K562 (cell line): Measurements from ENCODE around the gene SPATA16. TPM values are rescaled to one million over a fixed set of nuclear protein-coding genes. Genes with fewer than 3 reads are reported as not detected.

Source experiments
- ATAC-seq: fragments of 200-7000 bp; cut with Tn5 transposase; 3 replicates; pipeline ENCODE4 v1.9.1; 2020; ENCODE audit warnings: moderate library complexity
- BruUV-seq: library from RNA; stranded (reverse); fragments of 400-500 nt; replicated peaks from 2 replicates; lab custom pipeline; 2021; lab: Mats Ljungman, UMichigan
- CTCF ChIA-PET: fragments of 300-600 bp; formaldehyde crosslinking; extraction: SDS; loops from one replicate; lab custom pipeline; 2021; ENCODE audit warnings: low intra/inter-chr PET ratio; lab: Yijun Ruan, JAX
- POLR2A ChIA-PET: fragments of 300-600, 350-650 bp; sonication (Branson Sonifier 250); formaldehyde crosslinking; extraction: SDS; loops from one replicate; lab custom pipeline; 2021; ENCODE audit warnings: antibody characterized with exemption, inconsistent platforms; lab: Yijun Ruan, JAX
- DNase-seq, 4 experiments: peaks; one replicate each; pipeline versions ENCODE4 v3.0.0 to v3.0.0-alpha.2; 2011 to 2018; ENCODE audit warnings: low spot score in 3 of 4, mixed read lengths in 3 of 4; ENCODE audit errors: extremely low read depth in 1 of 4
- FAIRE-seq: peaks from 2 replicates; lab custom pipeline; 2011; peaks lifted over from hg19 to GRCh38; lab: Jason Lieb, UNC
- H2AFZ ChIP-seq: 2 replicates; pipeline ENCODE4 v1.6.0; 2011; ENCODE audit warnings: low read depth, low read length, control low read depth, inconsistent platforms
- H3K27ac ChIP-seq: fragments of 200-600 bp; 3 replicates; pipeline ENCODE4 v1.8.0; 2011; ENCODE audit warnings: low read depth, mild to moderate bottlenecking, control low read depth, inconsistent platforms, low read length, moderate library complexity, mixed read lengths; ENCODE audit errors: extremely low read depth
- H3K27me3 ChIP-seq, 2 experiments: fragments of 300-600 bp in 1 of 2; 2 replicates in 1 of 2; 3 replicates in 1 of 2; pipeline versions ENCODE4 v1.6.0 to v1.8.0; 2011; ENCODE audit warnings: inconsistent platforms in 2 of 2, low read length in 2 of 2, mild to moderate bottlenecking in 1 of 2, mixed read lengths in 1 of 2, moderate library complexity in 1 of 2; ENCODE audit not compliant: control insufficient read depth in 2 of 2, insufficient read depth in 2 of 2
- H3K36me3 ChIP-seq: fragments of 300-600 bp; 3 replicates; pipeline ENCODE4 v1.8.0; 2011; ENCODE audit warnings: mild to moderate bottlenecking, low read length, inconsistent platforms; ENCODE audit not compliant: control insufficient read depth, insufficient read depth
- H3K4me1 ChIP-seq, 2 experiments: fragments of 200-600 bp in 1 of 2; replicated peaks in 1 of 2; 2 replicates in 1 of 2; 3 replicates in 1 of 2; pipeline versions ENCODE4 v1.5.1 to v1.8.0; 2011; ENCODE audit warnings: inconsistent platforms in 2 of 2, low read length in 2 of 2, mild to moderate bottlenecking in 1 of 2, mixed read lengths in 1 of 2, moderate library complexity in 1 of 2; ENCODE audit not compliant: control insufficient read depth in 2 of 2, insufficient read depth in 2 of 2
- H3K4me2 ChIP-seq: 2 replicates; pipeline ENCODE4 v1.6.1; 2011; ENCODE audit warnings: low read length, control low read depth, inconsistent platforms, mixed read lengths; ENCODE audit not compliant: insufficient read depth
- H3K4me3 ChIP-seq: fragments of 200-600 bp; sonication (generic), shearing (Covaris generic); 2 replicates; pipeline ENCODE4 v1.5.1; 2016; ENCODE audit warnings: control low read depth, inconsistent platforms
- H3K79me2 ChIP-seq: fragments of 200-600 bp; 3 replicates; pipeline ENCODE4 v1.8.0; 2011; ENCODE audit warnings: low read length, inconsistent platforms; ENCODE audit not compliant: control insufficient read depth, insufficient read depth
- H3K9ac ChIP-seq, 2 experiments: 2 replicates each; pipeline versions ENCODE4 v1.6.0 to v1.6.1; 2011; ENCODE audit warnings: low read depth in 2 of 2, low read length in 2 of 2, control low read depth in 1 of 2, inconsistent platforms in 1 of 2, mild to moderate bottlenecking in 1 of 2, mixed read lengths in 1 of 2; ENCODE audit not compliant: insufficient read depth in 1 of 2
- H3K9me1 ChIP-seq: one replicate; pipeline ENCODE4 v1.6.0; 2011; ENCODE audit warnings: inconsistent platforms, mild to moderate bottlenecking, low read length, moderate library complexity; ENCODE audit not compliant: control insufficient read depth, insufficient read depth
- H3K9me3 ChIP-seq: replicated peaks from 2 replicates; pipeline ENCODE4 v1.5.1; 2011; ENCODE audit warnings: low read depth, low read length, inconsistent platforms; ENCODE audit not compliant: control insufficient read depth, insufficient read depth
- H4K20me1 ChIP-seq: replicated peaks from 2 replicates; pipeline ENCODE4 v1.6.1; 2011; ENCODE audit warnings: low read length, inconsistent platforms, mixed read lengths; ENCODE audit not compliant: control insufficient read depth, insufficient read depth
- ETV6 ChIP-seq, 3 experiments: fragments of 150-350 bp in 1 of 3; sonication (generic) in 1 of 3; formaldehyde crosslinking in 1 of 3; IDR thresholded peaks; 2 replicates each; pipeline versions ENCODE4 v1.6.1 to v1.8.0; 2014 to 2022; ENCODE audit warnings: borderline replicate concordance in 2 of 3, low read depth in 2 of 3, antibody characterized with exemption in 1 of 3, low read length in 1 of 3, mild to moderate bottlenecking in 1 of 3, missing genetic modification reagents in 1 of 3
- IRF2 ChIP-seq: sonication (generic); formaldehyde crosslinking; IDR thresholded peaks from 2 replicates; pipeline ENCODE4 v1.8.1; 2022; ENCODE audit warnings: mild to moderate bottlenecking, missing genetic modification reagents
- NCOA4 ChIP-seq: fragments of 450-650 bp; IDR thresholded peaks from 2 replicates; pipeline ENCODE4 v1.6.1; 2018; ENCODE audit warnings: mild to moderate bottlenecking; ENCODE audit not compliant: partially characterized antibody
- POLR2A ChIP-seq: fragments of 450-650 bp; conservative IDR thresholded peaks from 2 replicates; pipeline ENCODE4 v1.6.1; 2016
- U2AF1 ChIP-seq: fragments of 200-400 bp; formaldehyde crosslinking; optimal IDR thresholded peaks from 2 replicates; pipeline ENCODE3; 2017; ENCODE audit warnings: mild to moderate bottlenecking, low read depth, low read length, moderate library complexity
- ZNF316 ChIP-seq: fragments of 450-650 bp; IDR thresholded peaks from 2 replicates; pipeline ENCODE4 v1.6.1; 2016
- ZNF79 ChIP-seq: fragments of 250-450 bp; sonication (Bioruptor Pico); IDR thresholded peaks from 2 replicates; pipeline ENCODE4 v1.4.0; 2020; ENCODE audit warnings: low read depth, mild to moderate bottlenecking, moderate library complexity
- WGBS: fragments of 100-300 bp; shearing (Covaris generic); methylation state at CpG from one replicate; pipeline ENCODE4 v1.1.6; 2016; ENCODE audit warnings: low coverage, mixed read lengths; ENCODE audit not compliant: insufficient coverage; ENCODE audit errors: missing lambda C conversion rate; 5-methylcytosine and 5-hydroxymethylcytosine counted together
- in situ Hi-C: fragments of 300-500 bp; cut with MboI; formaldehyde crosslinking; loops from 4 replicates; pipeline ENCODE4 v1.15.0; 2018; ENCODE audit warnings: inconsistent platforms, mixed read lengths
- intact Hi-C: fragments of 100-400 bp; cut with micrococcal nuclease; formaldehyde crosslinking; loops from 2 replicates; pipeline ENCODE4 v1.14.2; 2022
- polyA plus RNA-seq, 8 experiments: library from polyadenylated mRNA; depleted of rRNA in 4 of 8; stranded (reverse) in 5 of 8; unstranded in 3 of 8; fragments of >200 nt; fragmentation: Nextera tagmentation in 2 of 8; fragmentation: Illumina TruSeq in 1 of 8; extraction: Ambion mirVana in 2 of 8; extraction: Trizol in 1 of 8; gene quantifications; 2 replicates each; pipeline versions ENCODE4 v1.2.1 to v1.2.3, GENCODE V29; 2011 to 2014; ENCODE audit warnings: inconsistent platforms in 1 of 8, missing spikeins in 1 of 8
- total RNA-seq, 7 experiments: library from RNA; depleted of rRNA in 6 of 7; stranded (reverse); fragments of >200 nt in 6 of 7; fragmentation: Illumina TruSeq in 2 of 7; extraction: Trizol in 2 of 7; gene quantifications; 2 replicates each; pipeline versions ENCODE4 v1.2.1 to v1.2.3, GENCODE V29; 2011 to 2021; ENCODE audit warnings: low replicate concordance in 1 of 7
- TF ChIP-seq, protein P1 (sequence below), 3 experiments: fragments of 200-800 bp in 1 of 3; fragments of 250-450 bp in 1 of 3; fragments of 450-650 bp in 1 of 3; sonication (Bioruptor Pico) in 1 of 3; sonication (Bioruptor generic) in 1 of 3; formaldehyde crosslinking in 1 of 3; IDR thresholded peaks; 2 replicates each; pipeline versions ENCODE4 v1.6.1 to v1.8.0; 2016 to 2022; ENCODE audit warnings: mild to moderate bottlenecking in 2 of 3, missing genetic modification characterization in 2 of 3, missing compliant biosample characterization in 1 of 3, moderate library complexity in 1 of 3
- TF ChIP-seq, protein P2 (sequence below): sonication (generic); formaldehyde crosslinking; IDR thresholded peaks from 2 replicates; pipeline ENCODE4 v1.8.1; 2022; ENCODE audit warnings: missing genetic modification reagents
- TF ChIP-seq, protein P3 (sequence below): fragments of 250-450 bp; sonication (Bioruptor Pico); IDR thresholded peaks from 2 replicates; pipeline ENCODE4 v1.5.0; 2022; ENCODE audit warnings: mild to moderate bottlenecking
- TF ChIP-seq, protein P4 (sequence below): fragments of 250-450 bp; sonication (Bioruptor Pico); IDR thresholded peaks from 2 replicates; pipeline ENCODE4 v1.8.0; 2022; ENCODE audit warnings: inconsistent platforms

SPATA16 gene
- total and polyA plus RNA-seq, 9 of the 15 experiments (the other 6 are each of a cell fraction or from before 2014, with no cell fraction given), result not detected

DNA sequence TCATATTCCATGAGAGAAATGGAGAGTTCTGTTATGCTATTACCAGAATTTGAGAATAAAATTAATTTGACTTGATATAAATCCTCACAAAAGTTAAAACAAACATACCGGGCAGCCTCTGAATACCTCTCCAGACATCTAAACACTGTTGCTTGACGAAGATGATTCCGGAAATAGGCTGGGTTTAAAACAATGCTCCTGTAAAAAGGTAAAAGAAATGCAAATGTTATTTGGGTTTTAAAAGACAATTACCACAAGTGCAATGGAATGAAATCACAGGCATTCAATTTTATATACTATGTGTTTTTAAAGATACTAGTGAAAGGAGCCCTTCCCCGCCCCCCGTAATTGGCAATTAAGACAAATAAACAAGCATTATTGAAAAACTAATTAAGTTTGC is 121.7 kb downstream of the SPATA16 start (continued):
- TF ChIP-seq, protein P1, sequence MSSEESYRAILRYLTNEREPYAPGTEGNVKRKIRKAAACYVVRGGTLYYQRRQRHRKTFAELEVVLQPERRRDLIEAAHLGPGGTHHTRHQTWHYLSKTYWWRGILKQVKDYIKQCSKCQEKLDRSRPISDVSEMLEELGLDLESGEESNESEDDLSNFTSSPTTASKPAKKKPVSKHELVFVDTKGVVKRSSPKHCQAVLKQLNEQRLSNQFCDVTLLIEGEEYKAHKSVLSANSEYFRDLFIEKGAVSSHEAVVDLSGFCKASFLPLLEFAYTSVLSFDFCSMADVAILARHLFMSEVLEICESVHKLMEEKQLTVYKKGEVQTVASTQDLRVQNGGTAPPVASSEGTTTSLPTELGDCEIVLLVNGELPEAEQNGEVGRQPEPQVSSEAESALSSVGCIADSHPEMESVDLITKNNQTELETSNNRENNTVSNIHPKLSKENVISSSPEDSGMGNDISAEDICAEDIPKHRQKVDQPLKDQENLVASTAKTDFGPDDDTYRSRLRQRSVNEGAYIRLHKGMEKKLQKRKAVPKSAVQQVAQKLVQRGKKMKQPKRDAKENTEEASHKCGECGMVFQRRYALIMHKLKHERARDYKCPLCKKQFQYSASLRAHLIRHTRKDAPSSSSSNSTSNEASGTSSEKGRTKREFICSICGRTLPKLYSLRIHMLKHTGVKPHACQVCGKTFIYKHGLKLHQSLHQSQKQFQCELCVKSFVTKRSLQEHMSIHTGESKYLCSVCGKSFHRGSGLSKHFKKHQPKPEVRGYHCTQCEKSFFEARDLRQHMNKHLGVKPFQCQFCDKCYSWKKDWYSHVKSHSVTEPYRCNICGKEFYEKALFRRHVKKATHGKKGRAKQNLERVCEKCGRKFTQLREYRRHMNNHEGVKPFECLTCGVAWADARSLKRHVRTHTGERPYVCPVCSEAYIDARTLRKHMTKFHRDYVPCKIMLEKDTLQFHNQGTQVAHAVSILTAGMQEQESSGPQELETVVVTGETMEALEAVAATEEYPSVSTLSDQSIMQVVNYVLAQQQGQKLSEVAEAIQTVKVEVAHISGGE (CRISPR knock-in tag; IDR thresholded peaks at IDR 0.05), result no peak

DNA sequence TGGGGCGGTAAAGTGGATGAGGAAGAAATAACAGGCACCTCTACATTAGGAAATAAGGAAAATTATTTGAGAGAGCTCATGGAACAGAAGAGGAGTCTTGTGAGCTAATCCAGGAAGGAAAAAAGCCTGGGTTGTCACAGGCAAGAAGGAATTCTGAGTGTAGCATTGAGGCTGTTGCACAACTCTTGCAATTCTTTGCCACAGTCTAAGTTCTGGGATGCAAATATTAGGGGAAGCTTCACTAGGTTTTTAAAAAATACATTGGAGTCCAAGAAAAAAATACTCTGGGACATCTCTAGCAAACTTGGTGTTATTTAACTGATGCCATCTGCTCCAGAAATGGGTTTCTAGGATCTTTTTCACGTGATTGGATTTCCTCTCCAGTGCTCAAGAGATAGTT is 122.3 kb downstream of the SPATA16 start:
- Histone ChIP-seq H3K79me2 (no peaks in the 10 kb centered on the region), H3K9ac (no peak overlapping the region), H4K20me1 (no peaks in the 10 kb centered on the region), H3K36me3 (no peaks in the 10 kb centered on the region), H3K4me1 (no peaks in the 10 kb centered on the region; a peak in 1 of 5 replicates), H3K9me3 (no peaks in the 10 kb centered on the region), H3K27ac (no peak overlapping the region), H2AFZ (peak overlapping the region; percentile 51; the same call in 1 of the 2 replicates), H3K4me2 (no peak overlapping the region), H3K4me3 (no peak overlapping the region), H3K9me1 (no peaks in the 10 kb centered on the region), H3K27me3 (no peaks in the 10 kb centered on the region)
- DNase-seq (no peak), ATAC-seq (no peak), FAIRE-seq (no peak)
- CTCF ChIA-PET, result no interaction called here
- POLR2A ChIA-PET, result interaction anchor here (0.6 to 0.9 kb wide), 2 partner anchors 11 to 677 kb away, joined by 3 read pairs; no protein-coding TSS in a partner anchor
- BruUV-seq, result no TSS peak
- intact Hi-C loops, result no loop called here
- in situ Hi-C loops, result no loop called here
- 100% methylated on average over 1 of the region's 2 CpGs for WGBS
- TF ChIP-seq ETV6 (IDR thresholded peaks at IDR 0.05; ENCODE audit: borderline replicate concordance in 1 of 2, low read depth in 2 of 2, low read length in 1 of 2) (no peak), ETV6 (CRISPR knock-in tag; IDR thresholded peaks at IDR 0.05; ENCODE audit: borderline replicate concordance) (no peak), POLR2A (no peak), U2AF1 (no peak), ZNF316 (no peak), NCOA4 (no peak), ZNF79 (no peak), IRF2 (CRISPR knock-in tag) (no peak)
- TF ChIP-seq, protein P2, sequence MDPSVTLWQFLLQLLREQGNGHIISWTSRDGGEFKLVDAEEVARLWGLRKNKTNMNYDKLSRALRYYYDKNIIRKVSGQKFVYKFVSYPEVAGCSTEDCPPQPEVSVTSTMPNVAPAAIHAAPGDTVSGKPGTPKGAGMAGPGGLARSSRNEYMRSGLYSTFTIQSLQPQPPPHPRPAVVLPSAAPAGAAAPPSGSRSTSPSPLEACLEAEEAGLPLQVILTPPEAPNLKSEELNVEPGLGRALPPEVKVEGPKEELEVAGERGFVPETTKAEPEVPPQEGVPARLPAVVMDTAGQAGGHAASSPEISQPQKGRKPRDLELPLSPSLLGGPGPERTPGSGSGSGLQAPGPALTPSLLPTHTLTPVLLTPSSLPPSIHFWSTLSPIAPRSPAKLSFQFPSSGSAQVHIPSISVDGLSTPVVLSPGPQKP (CRISPR knock-in tag), result no peak
- TF ChIP-seq, protein P3, sequence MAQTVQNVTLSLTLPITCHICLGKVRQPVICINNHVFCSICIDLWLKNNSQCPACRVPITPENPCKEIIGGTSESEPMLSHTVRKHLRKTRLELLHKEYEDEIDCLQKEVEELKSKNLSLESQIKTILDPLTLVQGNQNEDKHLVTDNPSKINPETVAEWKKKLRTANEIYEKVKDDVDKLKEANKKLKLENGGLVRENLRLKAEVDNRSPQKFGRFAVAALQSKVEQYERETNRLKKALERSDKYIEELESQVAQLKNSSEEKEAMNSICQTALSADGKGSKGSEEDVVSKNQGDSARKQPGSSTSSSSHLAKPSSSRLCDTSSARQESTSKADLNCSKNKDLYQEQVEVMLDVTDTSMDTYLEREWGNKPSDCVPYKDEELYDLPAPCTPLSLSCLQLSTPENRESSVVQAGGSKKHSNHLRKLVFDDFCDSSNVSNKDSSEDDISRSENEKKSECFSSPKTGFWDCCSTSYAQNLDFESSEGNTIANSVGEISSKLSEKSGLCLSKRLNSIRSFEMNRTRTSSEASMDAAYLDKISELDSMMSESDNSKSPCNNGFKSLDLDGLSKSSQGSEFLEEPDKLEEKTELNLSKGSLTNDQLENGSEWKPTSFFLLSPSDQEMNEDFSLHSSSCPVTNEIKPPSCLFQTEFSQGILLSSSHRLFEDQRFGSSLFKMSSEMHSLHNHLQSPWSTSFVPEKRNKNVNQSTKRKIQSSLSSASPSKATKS (CRISPR knock-in tag), result no peak
- TF ChIP-seq, protein P4, sequence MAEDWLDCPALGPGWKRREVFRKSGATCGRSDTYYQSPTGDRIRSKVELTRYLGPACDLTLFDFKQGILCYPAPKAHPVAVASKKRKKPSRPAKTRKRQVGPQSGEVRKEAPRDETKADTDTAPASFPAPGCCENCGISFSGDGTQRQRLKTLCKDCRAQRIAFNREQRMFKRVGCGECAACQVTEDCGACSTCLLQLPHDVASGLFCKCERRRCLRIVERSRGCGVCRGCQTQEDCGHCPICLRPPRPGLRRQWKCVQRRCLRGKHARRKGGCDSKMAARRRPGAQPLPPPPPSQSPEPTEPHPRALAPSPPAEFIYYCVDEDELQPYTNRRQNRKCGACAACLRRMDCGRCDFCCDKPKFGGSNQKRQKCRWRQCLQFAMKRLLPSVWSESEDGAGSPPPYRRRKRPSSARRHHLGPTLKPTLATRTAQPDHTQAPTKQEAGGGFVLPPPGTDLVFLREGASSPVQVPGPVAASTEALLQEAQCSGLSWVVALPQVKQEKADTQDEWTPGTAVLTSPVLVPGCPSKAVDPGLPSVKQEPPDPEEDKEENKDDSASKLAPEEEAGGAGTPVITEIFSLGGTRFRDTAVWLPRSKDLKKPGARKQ (CRISPR knock-in tag), result no peak
